Naive thymus-derived CD4-positive, alpha-beta T cell (primary cell): Measurements from ENCODE around the gene LGALSL. TPM values are rescaled to one million over a fixed set of nuclear protein-coding genes. Genes with fewer than 3 reads are reported as not detected.

Source experiments
- ATAC-seq: fragments of 150-1000 bp; cut with Tn5 transposase; 2 replicates; pipeline ENCODE4 v1.10.0; 2021; ENCODE audit warnings: mild to moderate bottlenecking, moderate library complexity
- CTCF ChIA-PET: fragments of 350-600 bp; sonication (Branson Sonifier 250); formaldehyde crosslinking; loops from one replicate; lab custom pipeline; 2021; ENCODE audit warnings: antibody characterized with exemption; lab: Charles Lee
- POLR2A ChIA-PET: fragments of 350-600 bp; sonication (Branson Sonifier 250); formaldehyde crosslinking; loops from one replicate; lab custom pipeline; 2021; ENCODE audit warnings: antibody characterized with exemption, inconsistent platforms; lab: Charles Lee
- DNase-seq, 9 donors: peaks; one replicate each; pipeline versions ENCODE4 v3.0.0 to v3.0.0-alpha.2; 2020 to 2022; ENCODE audit warnings: mixed read lengths in 1 of 9
- H3K27ac ChIP-seq: one replicate; pipeline ENCODE4 v1.7.0; 2013; ENCODE audit warnings: mild to moderate bottlenecking, low read depth, low read length, moderate library complexity
- H3K27me3 ChIP-seq, 2 donors: one replicate each; pipeline ENCODE4 v1.7.0; 2013; ENCODE audit warnings: low read length in 2 of 2, mild to moderate bottlenecking in 2 of 2, moderate library complexity in 2 of 2; ENCODE audit not compliant: control insufficient read depth in 2 of 2, insufficient read depth in 2 of 2
- H3K36me3 ChIP-seq, 3 experiments: 1 replicate in 2 of 3; 2 replicates in 1 of 3; pipeline ENCODE4 v1.7.0; 2013; ENCODE audit warnings: low read length in 3 of 3, mild to moderate bottlenecking in 3 of 3, moderate library complexity in 1 of 3; ENCODE audit not compliant: insufficient read depth in 3 of 3, control insufficient read depth in 2 of 3
- H3K4me1 ChIP-seq, 2 donors: one replicate each; pipeline ENCODE4 v1.7.0; 2013; ENCODE audit warnings: low read length in 2 of 2, mild to moderate bottlenecking in 2 of 2, moderate library complexity in 1 of 2; ENCODE audit not compliant: control insufficient read depth in 2 of 2, insufficient read depth in 2 of 2
- H3K4me3 ChIP-seq: 2 replicates; pipeline ENCODE4 v1.7.0; 2013; ENCODE audit warnings: mild to moderate bottlenecking, low read length
- H3K9me3 ChIP-seq, 3 experiments: 1 replicate in 2 of 3; 2 replicates in 1 of 3; pipeline ENCODE4 v1.7.0; 2013; ENCODE audit warnings: low read length in 3 of 3; ENCODE audit not compliant: control insufficient read depth in 2 of 3
- H3K27ac Mint-ChIP-seq, 9 donors: one replicate each; pipeline ENCODE4 v1.8.0; 2020 to 2022; ENCODE audit warnings: mixed read lengths in 9 of 9, mild to moderate bottlenecking in 8 of 9, moderate library complexity in 5 of 9, inconsistent platforms in 2 of 9
- H3K27me3 Mint-ChIP-seq, 5 donors: one replicate each; pipeline ENCODE4 v1.8.0; 2021 to 2022; ENCODE audit warnings: mixed read lengths in 5 of 5, mild to moderate bottlenecking in 1 of 5
- H3K36me3 Mint-ChIP-seq, 5 donors: one replicate each; pipeline ENCODE4 v1.8.0; 2020 to 2022; ENCODE audit warnings: mixed read lengths in 5 of 5, mild to moderate bottlenecking in 3 of 5, inconsistent platforms in 1 of 5
- H3K4me1 Mint-ChIP-seq, 7 donors: one replicate each; pipeline ENCODE4 v1.8.0; 2020 to 2022; ENCODE audit warnings: mixed read lengths in 7 of 7, mild to moderate bottlenecking in 3 of 7, inconsistent platforms in 1 of 7
- H3K4me3 Mint-ChIP-seq, 10 donors: one replicate each; pipeline ENCODE4 v1.8.0; 2020 to 2022; ENCODE audit warnings: mild to moderate bottlenecking in 10 of 10, mixed read lengths in 10 of 10, moderate library complexity in 6 of 10, inconsistent platforms in 2 of 10
- H3K9me3 Mint-ChIP-seq, 11 donors: one replicate each; pipeline ENCODE4 v1.8.0; 2020 to 2022; ENCODE audit warnings: mixed read lengths in 11 of 11, mild to moderate bottlenecking in 4 of 11, inconsistent platforms in 1 of 11, moderate library complexity in 1 of 11
- intact Hi-C, 2 donors: fragments of 100-400 bp; cut with micrococcal nuclease; formaldehyde crosslinking; loops; one replicate each; pipeline ENCODE4 v1.15.1; 2023
- polyA plus RNA-seq, 2 donors: library from polyadenylated mRNA; unstranded; fragments of 300-500 nt; fragmentation: Illumina TruSeq; gene quantifications; one replicate each; pipeline ENCODE4 v1.2.3, GENCODE V29; 2021
- total RNA-seq, 6 experiments: library from RNA in 5 of 6; stranded (reverse) in 5 of 6; gene quantifications; 1 replicate in 5 of 6; 2 replicates in 1 of 6; pipeline ENCODE4 v1.2.3 and lab custom pipeline; 2021 to 2026

Gene LGALSL
- total and polyA plus RNA-seq, 7 experiments from 2014 or later = 0.11 to 1.5 (median 0.41) TPM; not detected in 1

GRCh38 chr2:64423303-64423702, 30.7 kb upstream of the LGALSL start:
- Histone ChIP-seq H3K27me3 (no peaks in the 10 kb centered on the region), H3K4me1 (no peaks in the 10 kb centered on the region), H3K4me3 (no peak overlapping the region), H3K36me3 (no peaks in the 10 kb centered on the region), H3K27ac (no peak overlapping the region), H3K9me3 (no peaks in the 10 kb centered on the region)
- ChIA-PET CTCF (no interaction called here), POLR2A (no interaction called here)
- DNase-seq (no peak), ATAC-seq (no peak)
- Mint-ChIP-seq H3K36me3 (no peaks in the 10 kb centered on the region), H3K4me3 (no peak overlapping the region), H3K4me1 (no peaks in the 10 kb centered on the region), H3K27me3 (peaks cover 0 to 17% (median 0%) of the 10 kb centered on the region in 5 donors), H3K9me3 (no peaks in the 10 kb centered on the region), H3K27ac (no peak overlapping the region)
- intact Hi-C loops = no loop called here

- Mint-ChIP-seq H3K36me3 (no peaks in the 10 kb centered on the region), H3K4me1 (no peaks in the 10 kb centered on the region), H3K27ac (no peak overlapping the region), H3K4me3 (no peak overlapping the region), H3K9me3 (no peaks in the 10 kb centered on the region), H3K27me3 (peaks cover 0 to 20% (median 0%) of the 10 kb centered on the region in 5 donors)
- H3K27ac ChIP-seq = no peak overlapping the region
- intact Hi-C loops = no loop called here
- H3K36me3 ChIP-seq = no peaks in the 10 kb centered on the region
- no peaks in the 10 kb centered on the region for H3K4me1 ChIP-seq
- no peaks in the 10 kb centered on the region for H3K9me3 ChIP-seq
- ATAC-seq (no peak), DNase-seq (no peak)
- POLR2A ChIA-PET = no interaction called here
- H3K4me3 ChIP-seq = no peak overlapping the region
- no peaks in the 10 kb centered on the region for H3K27me3 ChIP-seq
- CTCF ChIA-PET = no interaction called here
Measured at GRCh38 chr2:64424416-64424987, 29.5 kb upstream of the LGALSL start.

- no peak overlapping the region for H3K27ac Mint-ChIP-seq
- no peak overlapping the region for H3K4me3 Mint-ChIP-seq
- H3K36me3 Mint-ChIP-seq = no peaks in the 10 kb centered on the region
- Histone ChIP-seq H3K27me3 (no peaks in the 10 kb centered on the region), H3K9me3 (no peaks in the 10 kb centered on the region), H3K4me1 (no peaks in the 10 kb centered on the region), H3K27ac (no peak overlapping the region), H3K4me3 (no peak overlapping the region), H3K36me3 (no peaks in the 10 kb centered on the region)
- POLR2A ChIA-PET = no interaction called here
- no peaks in the 10 kb centered on the region for H3K4me1 Mint-ChIP-seq
- CTCF ChIA-PET = no interaction called here
- H3K9me3 Mint-ChIP-seq = no peaks in the 10 kb centered on the region
- intact Hi-C loops = no loop called here
- no peak for ATAC-seq
- H3K27me3 Mint-ChIP-seq = peaks cover 0 to 33% (median 5%) of the 10 kb centered on the region in 5 donors
- no peak for DNase-seq
Measured at GRCh38 chr2:64426183-64426952, 27.6 kb upstream of the LGALSL start.

GRCh38 chr2:64434039-64434657, 19.8 kb upstream of the LGALSL start:
- DNase-seq (no peak), ATAC-seq (no peak)
- Mint-ChIP-seq H3K36me3 (peaks cover 0 to 5% (median 3%) of the 10 kb centered on the region in 5 donors), H3K27me3 (peaks cover 13 to 59% (median 24%) of the 10 kb centered on the region in 5 donors), H3K27ac (no peak overlapping the region), H3K4me3 (no peak overlapping the region), H3K9me3 (peaks cover 0 to 8% (median 0%) of the 10 kb centered on the region in 11 donors), H3K4me1 (no peaks in the 10 kb centered on the region)
- CTCF ChIA-PET = no interaction called here
- POLR2A ChIA-PET = no interaction called here
- H3K36me3 ChIP-seq = no peaks in the 10 kb centered on the region
- intact Hi-C loops = no loop called here
- no peaks in the 10 kb centered on the region for H3K4me1 ChIP-seq
- H3K27ac ChIP-seq = no peak overlapping the region
- H3K27me3 ChIP-seq = no peaks in the 10 kb centered on the region
- H3K9me3 ChIP-seq = no peaks in the 10 kb centered on the region
- no peak overlapping the region for H3K4me3 ChIP-seq

GRCh38 chr2:64437883-64438282, 16.1 kb upstream of the LGALSL start:
- Mint-ChIP-seq H3K9me3 (peaks cover 0 to 3% (median 0%) of the 10 kb centered on the region in 11 donors), H3K27me3 (peaks cover 17 to 54% (median 21%) of the 10 kb centered on the region in 5 donors), H3K4me1 (no peaks in the 10 kb centered on the region), H3K36me3 (peaks cover 0 to 4% (median 0%) of the 10 kb centered on the region in 5 donors), H3K27ac (no peak overlapping the region), H3K4me3 (no peak overlapping the region)
- intact Hi-C loops = no loop called here
- CTCF ChIA-PET = no interaction called here
- no peak for DNase-seq
- Histone ChIP-seq H3K9me3 (no peaks in the 10 kb centered on the region), H3K27ac (no peak overlapping the region), H3K4me3 (no peak overlapping the region), H3K4me1 (no peaks in the 10 kb centered on the region), H3K27me3 (no peaks in the 10 kb centered on the region), H3K36me3 (no peaks in the 10 kb centered on the region)
- POLR2A ChIA-PET = no interaction called here
- no peak for ATAC-seq

- peaks cover 0 to 3% (median 0%) of the 10 kb centered on the region in 11 donors for H3K9me3 Mint-ChIP-seq
- no peak for ATAC-seq
- H3K4me1 Mint-ChIP-seq = no peaks in the 10 kb centered on the region
- H3K4me3 Mint-ChIP-seq = no peak overlapping the region
- H3K27ac ChIP-seq = no peak overlapping the region
- no peaks in the 10 kb centered on the region for H3K4me1 ChIP-seq
- H3K36me3 Mint-ChIP-seq = peaks cover 0 to under 1% (median 0%) of the 10 kb centered on the region in 5 donors
- no peaks in the 10 kb centered on the region for H3K36me3 ChIP-seq
- peaks cover 10 to 52% (median 25%) of the 10 kb centered on the region in 5 donors for H3K27me3 Mint-ChIP-seq
- ChIA-PET CTCF (no interaction called here), POLR2A (no interaction called here)
- no peaks in the 10 kb centered on the region for H3K27me3 ChIP-seq
- no peak for DNase-seq
- no peak overlapping the region for H3K27ac Mint-ChIP-seq
- H3K4me3 ChIP-seq = no peak overlapping the region
- H3K9me3 ChIP-seq = no peaks in the 10 kb centered on the region
- intact Hi-C loops = no loop called here
Measured at GRCh38 chr2:64439194-64439593, 14.8 kb upstream of the LGALSL start.
